Caco-2 (cell line): Measurements from ENCODE around the gene MYH9. TPM values are rescaled to one million over a fixed set of nuclear protein-coding genes. Genes with fewer than 3 reads are reported as not detected.

Experiments
- BruUV-seq: library from RNA; stranded (reverse); fragments of 400-500 nt; replicated peaks from 2 replicates; lab custom pipeline; 2021; lab: Mats Ljungman, UMichigan
- CTCF ChIA-PET: fragments of 300-600 bp; sonication (Branson Sonifier 250); formaldehyde crosslinking; loops from one replicate; lab custom pipeline; 2022; ENCODE audit warnings: antibody characterized with exemption; lab: Charles Lee
- POLR2A ChIA-PET: fragments of 300-600 bp; sonication (Branson Sonifier 250); formaldehyde crosslinking; loops from one replicate; lab custom pipeline; 2022; ENCODE audit warnings: antibody characterized with exemption; lab: Charles Lee
- DNase-seq, 2 experiments: peaks; one replicate each; pipeline versions ENCODE4 v3.0.0 to v3.0.0-alpha.2; 2020 to 2022
- H3K27me3 ChIP-seq: replicated peaks from 2 replicates; pipeline ENCODE4 v1.6.0; 2011; ENCODE audit warnings: low read length; ENCODE audit not compliant: control insufficient read depth, insufficient read depth
- H3K36me3 ChIP-seq: 2 replicates; pipeline ENCODE4 v1.5.1; 2011; ENCODE audit warnings: low read length; ENCODE audit not compliant: control insufficient read depth, insufficient read depth
- H3K4me1 ChIP-seq: fragments of 250-450 bp; sonication (Bioruptor Pico); 2 replicates; pipeline ENCODE4 v1.5.1; 2020; ENCODE audit warnings: mild to moderate bottlenecking
- H3K4me3 ChIP-seq: 2 replicates; pipeline ENCODE4 v1.5.1; 2011; ENCODE audit warnings: low read depth, mild to moderate bottlenecking, control low read depth, low read length
- H3K9me3 ChIP-seq: fragments of 250-450 bp; sonication (Bioruptor Pico); 2 replicates; pipeline ENCODE4 v1.5.1; 2020; ENCODE audit warnings: mild to moderate bottlenecking, moderate library complexity
- H3K27ac Mint-ChIP-seq: one replicate; pipeline ENCODE4 v1.8.0; 2022; ENCODE audit warnings: mixed read lengths; ENCODE audit not compliant: unreplicated experiment
- H3K27me3 Mint-ChIP-seq: one replicate; pipeline ENCODE4 v1.8.0; 2022; ENCODE audit warnings: mixed read lengths; ENCODE audit not compliant: insufficient read depth, unreplicated experiment
- H3K36me3 Mint-ChIP-seq: one replicate; pipeline ENCODE4 v1.8.0; 2022; ENCODE audit warnings: mild to moderate bottlenecking, mixed read lengths; ENCODE audit not compliant: insufficient read depth, unreplicated experiment
- H3K4me1 Mint-ChIP-seq: one replicate; pipeline ENCODE4 v1.8.0; 2022; ENCODE audit warnings: low read depth, mixed read lengths; ENCODE audit not compliant: unreplicated experiment
- H3K4me3 Mint-ChIP-seq: one replicate; pipeline ENCODE4 v1.8.0; 2022; ENCODE audit warnings: mild to moderate bottlenecking, moderate library complexity, mixed read lengths; ENCODE audit not compliant: unreplicated experiment
- H3K9me3 Mint-ChIP-seq: one replicate; pipeline ENCODE4 v1.8.0; 2022; ENCODE audit warnings: mixed read lengths; ENCODE audit not compliant: unreplicated experiment
- intact Hi-C: fragments of 100-400 bp; cut with micrococcal nuclease; formaldehyde crosslinking; loops from one replicate; pipeline ENCODE4 v1.10.0; 2022; ENCODE audit not compliant: unreplicated experiment
- total RNA-seq: library from RNA; stranded (reverse); gene quantifications from 2 replicates; pipeline ENCODE4 v1.2.3, GENCODE V29; 2022
- TF ChIP-seq, protein P1 (sequence below), 2 experiments: fragments of 200-600 bp in 1 of 2; IDR thresholded peaks; 1 replicate in 1 of 2; 2 replicates in 1 of 2; pipeline versions ENCODE4 v1.5.1 to v1.8.0; 2011 to 2022; ENCODE audit warnings: antibody characterized with exemption in 1 of 2, control low read depth in 1 of 2, inconsistent platforms in 1 of 2, low read depth in 1 of 2, low read length in 1 of 2, mild to moderate bottlenecking in 1 of 2, moderate library complexity in 1 of 2; ENCODE audit not compliant: insufficient read depth in 1 of 2, severe bottlenecking in 1 of 2, unreplicated experiment in 1 of 2

The MYH9 gene
- total RNA-seq, 1 experiment from 2014 or later: 513 TPM

GRCh38 chr22:36234919-36235318 is 152.8 kb downstream of the MYH9 start:
- BruUV-seq: no TSS peak
- Mint-ChIP-seq H3K9me3 (no peaks in the 10 kb centered on the region), H3K27me3 (no peaks in the 10 kb centered on the region), H3K27ac (no peak overlapping the region), H3K4me1 (peaks cover 11% of the 10 kb centered on the region), H3K4me3 (no peak overlapping the region), H3K36me3 (no peaks in the 10 kb centered on the region)
- no peak for DNase-seq
- no peaks in the 10 kb centered on the region for H3K9me3 ChIP-seq
- ChIA-PET CTCF (no interaction called here), POLR2A (no interaction called here)
- H3K36me3 ChIP-seq: no peaks in the 10 kb centered on the region
- H3K4me3 ChIP-seq: no peak overlapping the region
- no peaks in the 10 kb centered on the region for H3K4me1 ChIP-seq
- intact Hi-C loops: no loop called here
- H3K27me3 ChIP-seq: no peaks in the 10 kb centered on the region
- TF ChIP-seq, protein P1, sequence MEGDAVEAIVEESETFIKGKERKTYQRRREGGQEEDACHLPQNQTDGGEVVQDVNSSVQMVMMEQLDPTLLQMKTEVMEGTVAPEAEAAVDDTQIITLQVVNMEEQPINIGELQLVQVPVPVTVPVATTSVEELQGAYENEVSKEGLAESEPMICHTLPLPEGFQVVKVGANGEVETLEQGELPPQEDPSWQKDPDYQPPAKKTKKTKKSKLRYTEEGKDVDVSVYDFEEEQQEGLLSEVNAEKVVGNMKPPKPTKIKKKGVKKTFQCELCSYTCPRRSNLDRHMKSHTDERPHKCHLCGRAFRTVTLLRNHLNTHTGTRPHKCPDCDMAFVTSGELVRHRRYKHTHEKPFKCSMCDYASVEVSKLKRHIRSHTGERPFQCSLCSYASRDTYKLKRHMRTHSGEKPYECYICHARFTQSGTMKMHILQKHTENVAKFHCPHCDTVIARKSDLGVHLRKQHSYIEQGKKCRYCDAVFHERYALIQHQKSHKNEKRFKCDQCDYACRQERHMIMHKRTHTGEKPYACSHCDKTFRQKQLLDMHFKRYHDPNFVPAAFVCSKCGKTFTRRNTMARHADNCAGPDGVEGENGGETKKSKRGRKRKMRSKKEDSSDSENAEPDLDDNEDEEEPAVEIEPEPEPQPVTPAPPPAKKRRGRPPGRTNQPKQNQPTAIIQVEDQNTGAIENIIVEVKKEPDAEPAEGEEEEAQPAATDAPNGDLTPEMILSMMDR (IDR thresholded peaks at IDR 0.05; ENCODE audit: insufficient read depth in 1 of 2, low read depth in 1 of 2, low read length in 1 of 2, severe bottlenecking in 1 of 2, unreplicated experiment in 1 of 2): no peak

- Mint-ChIP-seq H3K9me3 (no peaks in the 10 kb centered on the region), H3K27me3 (no peaks in the 10 kb centered on the region), H3K27ac (no peak overlapping the region), H3K4me3 (no peak overlapping the region), H3K4me1 (peaks cover 4% of the 10 kb centered on the region), H3K36me3 (no peaks in the 10 kb centered on the region)
- Histone ChIP-seq H3K36me3 (no peaks in the 10 kb centered on the region), H3K4me1 (no peaks in the 10 kb centered on the region), H3K27me3 (no peaks in the 10 kb centered on the region), H3K9me3 (no peaks in the 10 kb centered on the region), H3K4me3 (no peak overlapping the region)
- DNase-seq: no peak
- TF ChIP-seq, protein P1 (IDR thresholded peaks at IDR 0.05; ENCODE audit: insufficient read depth in 1 of 2, low read depth in 1 of 2, low read length in 1 of 2, severe bottlenecking in 1 of 2, unreplicated experiment in 1 of 2): no peak
- POLR2A ChIA-PET: no interaction called here
- BruUV-seq: no TSS peak
- CTCF ChIA-PET: no interaction called here
- intact Hi-C loops: no loop called here
Measured at GRCh38 chr22:36234213-36234612, 153.6 kb downstream of the MYH9 start.

- DNase-seq: no peak
- BruUV-seq: no TSS peak
- H3K36me3 Mint-ChIP-seq: no peaks in the 10 kb centered on the region
- no peaks in the 10 kb centered on the region for H3K27me3 ChIP-seq
- intact Hi-C loops: no loop called here
- no peak overlapping the region for H3K4me3 Mint-ChIP-seq
- ChIA-PET CTCF (no interaction called here), POLR2A (no interaction called here)
- no peaks in the 10 kb centered on the region for H3K9me3 Mint-ChIP-seq
- no peak overlapping the region for H3K27ac Mint-ChIP-seq
- H3K4me3 ChIP-seq: no peak overlapping the region
- no peaks in the 10 kb centered on the region for H3K4me1 ChIP-seq
- H3K4me1 Mint-ChIP-seq: no peaks in the 10 kb centered on the region
- no peaks in the 10 kb centered on the region for H3K27me3 Mint-ChIP-seq
- TF ChIP-seq, protein P1 (IDR thresholded peaks at IDR 0.05; ENCODE audit: insufficient read depth in 1 of 2, low read depth in 1 of 2, low read length in 1 of 2, severe bottlenecking in 1 of 2, unreplicated experiment in 1 of 2): no peak
- H3K9me3 ChIP-seq: no peaks in the 10 kb centered on the region
- no peaks in the 10 kb centered on the region for H3K36me3 ChIP-seq
Measured at GRCh38 chr22:36233796-36234195, 154.0 kb downstream of the MYH9 start.
